ENCODE results near the gene MKX. TPM values are rescaled to one million over a fixed set of nuclear protein-coding genes. Genes with fewer than 3 reads are reported as not detected.

MKX gene
- total and polyA plus RNA-seq, 7 donors: 0.01 to 0.24 (median 0.07) TPM; not detected in 1

DNA sequence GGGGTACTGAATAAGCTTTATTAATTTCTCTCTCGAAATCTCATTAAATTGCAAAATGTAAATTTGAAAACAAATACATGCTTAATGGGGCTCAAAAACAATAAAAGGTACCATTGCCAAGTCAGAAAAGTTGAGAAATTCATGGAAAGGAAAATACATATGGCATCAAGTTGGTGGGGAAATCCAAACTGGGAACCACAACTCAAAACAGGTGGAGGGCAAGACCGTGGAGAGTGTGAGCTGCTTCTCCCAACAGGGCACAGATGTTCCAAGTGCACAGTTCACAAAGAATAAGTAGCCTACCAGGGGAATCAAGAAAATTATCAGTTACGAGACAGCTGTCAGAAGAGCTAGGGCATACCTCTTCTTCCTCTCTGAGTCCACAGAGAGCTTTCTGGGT lies 26.6 kb downstream of the MKX start:
- Histone ChIP-seq H3K27me3 (ENCODE audit: insufficient read depth in 3 of 3, low read length in 2 of 3) (no peaks in the 10 kb centered on the region), H3K36me3 (ENCODE audit: insufficient read depth in 1 of 2, low read depth in 1 of 2) (no peaks in the 10 kb centered on the region), H3K9me3 (no peaks in the 10 kb centered on the region), H3K4me3 (no peak overlapping the region), H3K4me1 (peaks cover 26% of the 10 kb centered on the region), H3K27ac (no peak overlapping the region)
- 80 to 83% (median 82%) methylated on average over 3 of the region's 3 CpGs for WGBS, 3 donors
- TF ChIP-seq, protein P1, sequence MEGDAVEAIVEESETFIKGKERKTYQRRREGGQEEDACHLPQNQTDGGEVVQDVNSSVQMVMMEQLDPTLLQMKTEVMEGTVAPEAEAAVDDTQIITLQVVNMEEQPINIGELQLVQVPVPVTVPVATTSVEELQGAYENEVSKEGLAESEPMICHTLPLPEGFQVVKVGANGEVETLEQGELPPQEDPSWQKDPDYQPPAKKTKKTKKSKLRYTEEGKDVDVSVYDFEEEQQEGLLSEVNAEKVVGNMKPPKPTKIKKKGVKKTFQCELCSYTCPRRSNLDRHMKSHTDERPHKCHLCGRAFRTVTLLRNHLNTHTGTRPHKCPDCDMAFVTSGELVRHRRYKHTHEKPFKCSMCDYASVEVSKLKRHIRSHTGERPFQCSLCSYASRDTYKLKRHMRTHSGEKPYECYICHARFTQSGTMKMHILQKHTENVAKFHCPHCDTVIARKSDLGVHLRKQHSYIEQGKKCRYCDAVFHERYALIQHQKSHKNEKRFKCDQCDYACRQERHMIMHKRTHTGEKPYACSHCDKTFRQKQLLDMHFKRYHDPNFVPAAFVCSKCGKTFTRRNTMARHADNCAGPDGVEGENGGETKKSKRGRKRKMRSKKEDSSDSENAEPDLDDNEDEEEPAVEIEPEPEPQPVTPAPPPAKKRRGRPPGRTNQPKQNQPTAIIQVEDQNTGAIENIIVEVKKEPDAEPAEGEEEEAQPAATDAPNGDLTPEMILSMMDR (IDR thresholded peaks at IDR 0.05): no peak
- no peak for ATAC-seq
- DNase-seq: no peak
- intact Hi-C loops (cut with DNase I): no loop called here

DNA sequence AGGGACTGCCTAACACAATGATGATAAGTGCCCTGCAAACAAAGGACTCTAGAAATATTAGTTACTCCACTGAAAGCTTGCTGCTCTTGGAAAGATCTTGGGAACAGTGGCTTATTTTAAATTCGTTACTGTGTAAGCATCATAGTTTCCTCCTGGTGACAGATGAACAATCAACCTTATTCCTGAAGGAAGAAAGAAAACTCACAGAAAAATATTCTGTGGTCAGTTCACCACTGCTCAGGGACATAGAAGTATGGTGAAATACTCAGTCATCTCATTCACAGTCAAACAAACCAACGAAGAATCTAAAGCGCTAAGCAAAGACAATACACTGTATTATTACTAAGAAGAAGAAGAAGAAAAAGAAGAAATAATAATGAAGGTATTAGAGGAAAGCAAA lies 27.8 kb downstream of the MKX start:
- ATAC-seq (no peak), DNase-seq (no peak)
- TF ChIP-seq, protein P1 (IDR thresholded peaks at IDR 0.05): no peak
- Histone ChIP-seq H3K9me3 (no peaks in the 10 kb centered on the region), H3K27ac (no peak overlapping the region), H3K36me3 (ENCODE audit: insufficient read depth in 1 of 2, low read depth in 1 of 2) (no peaks in the 10 kb centered on the region), H3K4me3 (no peak overlapping the region), H3K27me3 (ENCODE audit: insufficient read depth in 3 of 3, low read length in 2 of 3) (no peaks in the 10 kb centered on the region), H3K4me1 (peaks cover 26% of the 10 kb centered on the region)
- 87 to 91% (median 89%) methylated on average over 3 of the region's 3 CpGs for WGBS, 3 donors
- intact Hi-C loops (cut with DNase I): no loop called here

DNA sequence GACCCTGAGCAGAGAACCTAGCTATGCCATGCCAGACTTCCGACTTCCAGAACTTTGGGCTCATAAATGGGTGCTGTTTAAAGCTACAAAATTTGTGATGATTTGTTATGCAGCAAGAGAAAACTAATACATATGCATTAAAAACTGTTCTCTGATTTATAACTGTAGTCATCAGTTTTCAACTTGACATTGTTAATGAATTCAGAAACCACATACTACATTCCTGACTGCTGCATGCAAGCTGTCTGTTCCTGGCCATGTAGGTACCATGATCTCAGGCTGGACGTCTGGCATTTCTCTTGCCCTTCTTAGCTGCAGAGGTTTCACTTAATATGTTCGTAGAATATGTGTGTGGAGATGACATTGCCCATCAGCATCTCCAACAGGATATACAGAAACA lies 28.4 kb downstream of the MKX start:
- no peak overlapping the region for H3K27ac ChIP-seq
- DNase-seq (no peak), ATAC-seq (no peak)
- intact Hi-C loops (cut with DNase I): no loop called here
- H3K36me3 ChIP-seq (ENCODE audit: insufficient read depth in 1 of 2, low read depth in 1 of 2): no peaks in the 10 kb centered on the region
- peaks cover 26% of the 10 kb centered on the region for H3K4me1 ChIP-seq
- H3K9me3 ChIP-seq: no peaks in the 10 kb centered on the region
- WGBS, 3 donors: 82 to 93% (median 83%) methylated on average over 3 of the region's 3 CpGs
- H3K4me3 ChIP-seq: no peak overlapping the region
- H3K27me3 ChIP-seq (ENCODE audit: insufficient read depth in 3 of 3, low read length in 2 of 3): no peaks in the 10 kb centered on the region
- TF ChIP-seq, protein P1 (IDR thresholded peaks at IDR 0.05): no peak

DNA sequence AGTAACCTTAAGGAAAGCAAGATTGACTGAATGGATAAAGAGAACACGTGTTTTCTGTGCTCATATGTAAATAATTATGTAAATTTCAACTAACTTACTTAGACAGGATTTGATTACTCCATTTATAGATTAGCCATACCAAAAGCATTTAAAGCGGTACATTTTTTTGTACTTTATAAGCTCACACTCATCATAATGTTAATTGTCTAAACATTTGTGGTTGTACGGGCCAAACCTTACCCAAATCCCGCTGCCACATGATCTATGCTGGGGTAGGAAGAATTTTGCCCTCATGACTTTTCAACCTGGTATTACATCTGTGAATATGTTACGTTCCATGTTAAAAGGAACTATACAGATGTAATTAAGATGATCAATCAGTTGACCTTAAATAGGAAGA lies 29.1 kb downstream of the MKX start:
- Histone ChIP-seq H3K4me3 (no peak overlapping the region), H3K9me3 (no peaks in the 10 kb centered on the region), H3K27ac (no peak overlapping the region), H3K4me1 (peaks cover 26% of the 10 kb centered on the region), H3K27me3 (ENCODE audit: insufficient read depth in 3 of 3, low read length in 2 of 3) (no peaks in the 10 kb centered on the region), H3K36me3 (ENCODE audit: insufficient read depth in 1 of 2, low read depth in 1 of 2) (no peaks in the 10 kb centered on the region)
- WGBS, 3 donors: 77 to 96% (median 78%) methylated on average over 5 of the region's 5 CpGs
- DNase-seq (no peak), ATAC-seq (no peak)
- TF ChIP-seq, protein P1 (IDR thresholded peaks at IDR 0.05): no peak
- intact Hi-C loops (cut with DNase I): no loop called here

DNA sequence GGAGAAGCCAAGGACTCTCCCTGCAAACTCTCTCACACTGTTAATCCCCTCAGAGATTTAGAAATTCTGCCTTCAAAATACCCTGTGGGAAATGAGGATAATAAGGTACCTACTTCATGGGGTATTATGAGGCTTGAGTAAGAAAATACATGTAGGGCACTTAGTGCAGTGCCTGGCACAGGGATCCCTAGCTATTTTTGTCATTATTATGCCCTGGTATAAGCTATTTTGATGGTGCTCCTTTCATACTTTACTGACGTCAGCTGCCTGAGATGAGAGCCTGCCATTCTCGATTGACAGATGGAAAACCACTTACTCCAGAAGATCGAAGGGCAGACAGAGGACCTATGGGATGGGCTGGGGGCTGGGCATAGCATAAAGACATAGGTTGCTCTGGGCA lies 30.1 kb downstream of the MKX start:
- no peak for DNase-seq
- peaks cover 26% of the 10 kb centered on the region for H3K4me1 ChIP-seq

More for the DNA sequence above, 30.1 kb downstream of the MKX start:
- 22 to 31% (median 26%) methylated on average over 3 of the region's 3 CpGs for WGBS, 3 donors
- no peak overlapping the region for H3K4me3 ChIP-seq
- intact Hi-C loops (cut with DNase I): no loop called here
- ATAC-seq: peak; percentile 57 to 84 (median 80)
- H3K36me3 ChIP-seq (ENCODE audit: insufficient read depth in 1 of 2, low read depth in 1 of 2): no peaks in the 10 kb centered on the region
- TF ChIP-seq, protein P1 (IDR thresholded peaks at IDR 0.05): no peak
- no peaks in the 10 kb centered on the region for H3K27me3 ChIP-seq (ENCODE audit: insufficient read depth in 3 of 3, low read length in 2 of 3)
- no peaks in the 10 kb centered on the region for H3K9me3 ChIP-seq
- no peak overlapping the region for H3K27ac ChIP-seq
